GM19240 (cell line): ENCODE measurements around the gene ZNF714.

Source experiments
- DNase-seq: peaks from one replicate; pipeline ENCODE4 v3.0.0; 2011; ENCODE audit warnings: low spot score; ENCODE audit not compliant: insufficient read length

Gene ZNF714

GRCh38 chr19:21082011-21082975 lies at the start of gene ZNF714:
Gene ZNF714, plus strand, starts transcription at chr19:21082203. Its CDS starts 16,066 bp downstream, at chr19:21098269.
- DNase-seq: peak; percentile 61

- no peak for DNase-seq
These were observed 37.0 kb upstream of the ZNF714 start for GRCh38 chr19:21045028-21045427.

- no peak for DNase-seq
These were observed 35.5 kb upstream of the ZNF714 start for GRCh38 chr19:21046489-21046888.

- DNase-seq: no peak
These were observed 34.3 kb upstream of the ZNF714 start for GRCh38 chr19:21047716-21048115.

GRCh38 chr19:21052902-21053301 lies 29.1 kb upstream of the ZNF714 start:
- DNase-seq: no peak

GRCh38 chr19:21065336-21065735 lies 16.7 kb upstream of the ZNF714 start:
- DNase-seq: no peak

GRCh38 chr19:21084343-21084742 lies 2.3 kb downstream of the ZNF714 start:
- DNase-seq: no peak

GRCh38 chr19:21087871-21088270 lies 5.9 kb downstream of the ZNF714 start:
- DNase-seq: no peak

- no peak for DNase-seq
These were observed 10.1 kb downstream of the ZNF714 start for GRCh38 chr19:21092109-21092508.

- DNase-seq: no peak
These were observed 12.5 kb downstream of the ZNF714 start for GRCh38 chr19:21094347-21095025.

GRCh38 chr19:21098291-21098690 lies 16.3 kb downstream of the ZNF714 start:
- DNase-seq: no peak

GRCh38 chr19:21101521-21102242 lies 19.7 kb downstream of the ZNF714 start:
- no peak for DNase-seq

GRCh38 chr19:21109116-21109515 lies 27.1 kb downstream of the ZNF714 start:
- DNase-seq: no peak

GRCh38 chr19:21110183-21110582 lies 28.2 kb downstream of the ZNF714 start:
- DNase-seq: no peak

- DNase-seq: no peak
These were observed 33.4 kb downstream of the ZNF714 start for GRCh38 chr19:21115430-21115829.

- no peak for DNase-seq
These were observed 35.3 kb downstream of the ZNF714 start for GRCh38 chr19:21117041-21117907.

- no peak for DNase-seq
These were observed 44.1 kb downstream of the ZNF714 start for GRCh38 chr19:21126078-21126477.

- DNase-seq: no peak
These were observed 45.0 kb downstream of the ZNF714 start for GRCh38 chr19:21127001-21127400.

- no peak for DNase-seq
These were observed 45.9 kb downstream of the ZNF714 start for GRCh38 chr19:21127898-21128297.

GRCh38 chr19:21128901-21129698 lies 47.1 kb downstream of the ZNF714 start:
- DNase-seq: no peak
